DOHH2 (cell line): ENCODE results near the gene ROBO1.

ENCODE experiments used
- CTCF ChIP-seq: fragments of 200-600 bp; sonication (generic); IDR thresholded peaks from one replicate; pipeline ENCODE4 v1.5.1; 2014; ENCODE audit warnings: antibody characterized with exemption, mild to moderate bottlenecking, low read depth, low read length; ENCODE audit not compliant: poor library complexity, severe bottlenecking
- EZH2phosphoT487 ChIP-seq: fragments of 200-600 bp; sonication (generic); IDR thresholded peaks from 2 replicates; pipeline ENCODE4 v1.6.1; 2017; ENCODE audit warnings: borderline replicate concordance, mild to moderate bottlenecking, antibody characterized with exemption, low read length, moderate library complexity, mixed read lengths

DNA sequence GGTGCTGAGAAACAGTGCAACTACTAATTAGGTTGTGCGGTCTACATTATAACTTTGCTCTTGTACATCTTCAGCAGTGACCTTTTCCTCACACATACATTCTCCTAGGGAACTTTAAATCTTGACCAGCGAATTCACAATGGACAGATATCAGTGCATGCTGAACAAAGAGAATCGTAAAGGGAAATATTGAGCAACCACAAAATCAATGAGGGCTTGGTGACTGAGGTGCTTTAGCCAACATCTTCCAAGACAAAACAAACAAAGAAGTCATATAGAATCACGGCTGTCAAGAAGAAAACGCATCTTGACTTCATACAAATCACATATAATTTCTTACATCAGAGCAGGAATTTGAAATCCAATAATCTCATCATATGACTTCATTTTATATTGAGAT, 1022.0 kb downstream of the ROBO1 start:
- TF ChIP-seq CTCF (no peak), EZH2phosphoT487 (no peak)
